Subcutaneous abdominal adipose tissue (tissue), 5 donors: Measurements from ENCODE around the gene FGF18.
"Not testable (repeated sequence)": the region's sequence is repeated elsewhere in the genome, so short reads cannot be mapped to it uniquely, and the experiment has no call there.

Source experiments
- H3K27ac ChIP-seq: one replicate; pipeline ENCODE4 v1.7.0; 2013; ENCODE audit warnings: low read depth, mild to moderate bottlenecking, inconsistent platforms, low read length, moderate library complexity
- H3K27me3 ChIP-seq, 5 donors: one replicate each; pipeline ENCODE4 v1.7.0; 2013; ENCODE audit warnings: low read length in 5 of 5, inconsistent platforms in 1 of 5; ENCODE audit not compliant: control insufficient read depth in 5 of 5, insufficient read depth in 4 of 5
- H3K36me3 ChIP-seq, 5 donors: one replicate each; pipeline ENCODE4 v1.7.0; 2013; ENCODE audit warnings: low read length in 5 of 5; ENCODE audit not compliant: control insufficient read depth in 5 of 5, insufficient read depth in 5 of 5
- H3K4me1 ChIP-seq, 5 donors: one replicate each; pipeline ENCODE4 v1.7.0; 2013; ENCODE audit warnings: low read length in 5 of 5, mild to moderate bottlenecking in 3 of 5, moderate library complexity in 1 of 5; ENCODE audit not compliant: control insufficient read depth in 5 of 5, insufficient read depth in 5 of 5
- H3K4me3 ChIP-seq, 5 donors: one replicate each; pipeline ENCODE4 v1.7.0; 2013; ENCODE audit warnings: low read length in 5 of 5, low read depth in 1 of 5
- H3K9ac ChIP-seq, 5 donors: one replicate each; pipeline ENCODE4 v1.7.0; 2013; ENCODE audit warnings: low read length in 5 of 5, mild to moderate bottlenecking in 4 of 5, moderate library complexity in 3 of 5
- H3K9me3 ChIP-seq, 5 donors: one replicate each; pipeline ENCODE4 v1.7.0; 2013; ENCODE audit warnings: low read length in 5 of 5; ENCODE audit not compliant: control insufficient read depth in 5 of 5
- donor health status: healthy.
- donor health status: healthy.
- donor health status: healthy.
- donor health status: healthy.
- donor health status: healthy.

Gene FGF18

DNA sequence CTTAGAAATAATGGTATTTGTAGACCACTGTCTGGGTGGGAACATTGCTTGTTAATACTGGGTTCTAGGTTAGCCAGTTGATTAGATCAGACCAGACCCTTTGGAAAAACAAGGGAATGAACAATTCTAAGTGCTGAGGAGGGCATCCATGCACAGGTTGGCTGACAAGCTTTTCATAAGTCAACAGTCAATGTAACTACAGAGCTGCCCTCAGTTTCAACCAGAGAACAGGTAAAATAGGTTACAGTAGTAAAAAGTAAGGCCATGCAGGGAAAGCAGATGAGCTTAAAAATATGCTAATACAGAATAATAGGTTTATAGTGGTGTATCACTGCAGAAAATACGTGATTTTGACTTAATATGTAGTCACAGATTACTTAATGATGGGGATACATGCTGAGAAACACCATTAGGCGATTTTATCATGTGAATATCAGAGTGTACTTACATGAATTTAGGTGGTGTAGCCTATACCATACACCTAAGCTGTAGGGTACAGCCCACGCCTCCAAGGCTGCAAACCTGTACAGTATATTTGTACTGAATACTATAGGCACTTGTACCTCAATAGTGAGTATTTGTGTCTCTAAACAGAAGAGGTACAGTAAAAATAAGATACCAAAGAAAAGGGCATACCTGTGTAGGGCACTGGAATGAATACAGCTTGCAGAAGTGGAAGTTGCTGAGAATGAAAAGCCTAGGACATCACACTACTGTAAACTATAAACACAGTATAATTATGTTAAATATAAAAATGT is 6.1 kb upstream of the FGF18 start:
- Histone ChIP-seq H3K27me3 (no peaks in the 10 kb centered on the region), H3K4me1 (peaks cover 0 to 5% (median under 1%) of the 10 kb centered on the region in 5 donors), H3K36me3 (peaks cover 28 to 44% (median 36%) of the 10 kb centered on the region in 5 donors), H3K9me3 (no peaks in the 10 kb centered on the region), H3K4me3 (no peak overlapping the region), H3K9ac (no peak overlapping the region), H3K27ac (no peak overlapping the region)

DNA sequence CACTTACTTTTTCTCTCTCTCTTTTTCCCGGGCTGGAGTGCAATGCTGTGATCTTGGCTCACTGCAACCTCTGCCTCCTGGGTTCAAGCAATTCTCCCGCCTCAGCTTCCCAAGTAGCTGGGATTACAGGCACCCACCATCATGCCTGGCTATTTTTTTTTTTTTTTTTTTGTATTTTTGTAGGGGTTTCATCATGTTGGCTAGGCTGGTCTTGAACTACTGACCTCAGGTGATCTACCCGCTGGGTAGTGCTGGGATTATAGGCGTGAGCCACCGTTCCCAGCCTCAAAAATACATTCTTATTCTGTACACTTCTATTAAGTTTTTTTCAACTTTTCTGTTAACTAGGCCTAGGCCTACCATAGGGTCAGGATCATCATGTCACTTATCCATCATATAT is 5.5 kb upstream of the FGF18 start:
- not testable (repeated sequence) for H3K9me3 ChIP-seq, H3K4me3 ChIP-seq, H3K27me3 ChIP-seq, H3K9ac ChIP-seq, H3K27ac ChIP-seq
- peaks cover 0 to 11% (median 7%) of the 10 kb centered on the region in 5 donors for H3K4me1 ChIP-seq
- peaks cover 24 to 38% (median 29%) of the 10 kb centered on the region in 5 donors for H3K36me3 ChIP-seq

DNA sequence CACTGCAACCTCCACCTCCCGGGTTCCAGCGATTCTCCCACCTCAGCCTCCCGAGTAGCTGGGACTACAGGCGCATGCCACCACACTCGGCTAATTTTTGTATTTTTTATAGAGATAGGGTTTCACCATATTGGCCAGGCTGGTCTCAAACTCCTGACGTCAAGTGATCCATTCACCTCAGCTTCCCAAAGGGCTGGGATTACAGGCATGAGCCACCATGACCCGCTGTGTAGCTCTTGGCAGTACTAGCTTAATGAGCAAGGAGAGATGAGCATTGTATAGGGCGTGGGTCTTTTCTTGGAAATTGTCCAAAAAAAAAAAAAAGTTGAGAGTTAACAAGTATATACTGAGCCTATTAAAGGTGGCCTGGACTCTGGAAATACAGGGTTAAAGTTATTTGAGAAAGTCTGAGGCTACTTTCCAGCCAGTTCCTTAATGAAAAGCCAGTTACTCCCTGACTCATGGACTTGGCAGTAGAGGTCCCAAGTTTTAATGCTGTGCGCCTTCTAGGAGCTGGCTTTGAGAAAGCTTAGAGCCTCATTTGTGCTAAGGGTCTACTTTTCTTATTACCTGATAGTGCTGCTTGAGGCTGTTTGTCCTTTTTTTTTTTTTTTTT is 4.2 kb upstream of the FGF18 start:
- no peaks in the 10 kb centered on the region for H3K27me3 ChIP-seq
- H3K36me3 ChIP-seq: peaks cover 20 to 27% (median 24%) of the 10 kb centered on the region in 5 donors
- H3K4me1 ChIP-seq: peaks cover 0 to 17% (median 13%) of the 10 kb centered on the region in 5 donors
- H3K9me3 ChIP-seq: no peaks in the 10 kb centered on the region
- no peak overlapping the region for H3K27ac ChIP-seq
- H3K9ac ChIP-seq: no peak overlapping the region
- H3K4me3 ChIP-seq: no peak overlapping the region

DNA sequence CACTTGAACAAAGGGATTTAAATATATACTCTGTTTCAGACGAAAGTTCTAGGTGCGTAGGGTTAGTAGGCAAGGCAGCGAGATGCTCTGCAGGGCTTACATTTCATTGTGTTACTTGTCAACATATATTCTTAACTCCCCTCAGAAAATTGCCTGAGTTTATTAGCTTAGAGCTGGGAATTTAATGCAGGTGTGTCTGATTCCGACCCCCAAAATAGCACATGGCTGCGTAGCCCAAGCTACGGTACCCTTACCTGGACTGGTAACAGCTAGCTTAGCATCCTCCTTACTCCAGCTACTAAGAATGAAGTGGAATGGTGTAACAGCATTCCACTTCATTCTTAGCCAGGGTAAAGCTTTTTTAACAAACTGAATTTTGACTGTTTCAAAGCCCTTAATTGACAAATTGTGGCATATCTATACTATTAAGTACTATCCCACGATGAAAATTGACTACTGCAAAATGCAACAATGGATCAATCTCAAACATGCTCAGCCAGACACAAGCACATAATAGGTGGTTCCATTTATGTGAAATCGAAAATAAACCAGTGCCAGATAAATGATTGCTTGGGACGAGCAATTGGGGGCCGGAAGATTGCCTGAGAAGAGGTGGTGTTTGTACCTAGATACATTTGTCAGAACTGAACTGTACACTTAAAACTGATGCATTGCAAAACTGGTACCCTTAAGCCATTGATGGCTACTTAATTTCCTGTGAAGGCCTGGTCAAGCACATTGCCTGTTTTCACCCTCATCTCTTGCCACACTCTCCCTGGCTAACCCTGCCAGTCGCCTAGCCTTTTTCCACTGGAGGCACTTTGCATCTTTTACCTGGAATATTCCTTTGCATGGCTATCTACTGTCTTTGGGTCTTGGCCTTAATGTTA is 3.0 kb upstream of the FGF18 start:
- H3K4me3 ChIP-seq: no peak overlapping the region
- no peak overlapping the region for H3K9ac ChIP-seq
- H3K27me3 ChIP-seq: peaks cover 0 to 3% (median 0%) of the 10 kb centered on the region in 5 donors
- no peaks in the 10 kb centered on the region for H3K9me3 ChIP-seq
- H3K27ac ChIP-seq: no peak overlapping the region
- peaks cover 13 to 20% (median 18%) of the 10 kb centered on the region in 5 donors for H3K36me3 ChIP-seq
- H3K4me1 ChIP-seq: peaks cover 2 to 29% (median 25%) of the 10 kb centered on the region in 5 donors

DNA sequence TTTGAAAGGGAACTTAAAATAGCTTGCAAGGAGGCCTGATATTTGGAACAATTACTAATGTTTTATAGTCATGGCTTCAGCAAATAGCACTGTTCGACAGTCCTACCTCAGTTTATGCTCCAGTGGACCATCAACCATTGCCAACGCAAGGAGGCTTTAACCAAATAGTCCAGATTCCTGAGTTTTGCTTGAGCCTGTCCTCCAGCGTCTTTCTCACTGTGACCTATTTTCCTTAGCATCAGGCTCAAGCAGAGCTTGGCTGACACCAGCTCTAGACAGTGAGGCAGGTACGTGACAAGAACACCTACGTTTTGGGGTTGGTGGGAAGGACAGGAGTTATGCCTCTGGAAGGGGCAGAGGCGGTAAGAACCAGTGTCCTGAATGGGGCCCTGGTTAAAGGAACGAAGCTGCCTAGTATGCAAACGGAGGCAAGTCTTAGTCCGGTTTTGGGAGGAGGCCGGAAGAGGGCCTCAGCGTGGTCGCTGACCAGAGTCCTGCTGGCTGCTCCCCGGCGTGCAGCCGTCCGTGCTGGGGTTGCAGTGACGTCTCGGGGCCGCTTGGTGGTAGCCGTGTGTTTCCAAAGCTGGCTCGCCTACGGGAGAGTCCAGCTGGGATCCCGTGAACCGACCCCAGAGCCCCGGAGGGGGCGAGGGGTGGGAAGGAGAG is 998 bp upstream of the FGF18 start:
- Histone ChIP-seq H3K4me3 (peak overlapping the region; percentile 29 to 64 (median 54)), H3K36me3 (peaks cover 1 to 5% (median 2%) of the 10 kb centered on the region in 5 donors), H3K9ac (no peak overlapping the region), H3K27ac (no peak overlapping the region), H3K27me3 (peaks cover 0 to 4% (median 0%) of the 10 kb centered on the region in 5 donors), H3K4me1 (peaks cover 2 to 30% (median 27%) of the 10 kb centered on the region in 5 donors), H3K9me3 (no peaks in the 10 kb centered on the region)

DNA sequence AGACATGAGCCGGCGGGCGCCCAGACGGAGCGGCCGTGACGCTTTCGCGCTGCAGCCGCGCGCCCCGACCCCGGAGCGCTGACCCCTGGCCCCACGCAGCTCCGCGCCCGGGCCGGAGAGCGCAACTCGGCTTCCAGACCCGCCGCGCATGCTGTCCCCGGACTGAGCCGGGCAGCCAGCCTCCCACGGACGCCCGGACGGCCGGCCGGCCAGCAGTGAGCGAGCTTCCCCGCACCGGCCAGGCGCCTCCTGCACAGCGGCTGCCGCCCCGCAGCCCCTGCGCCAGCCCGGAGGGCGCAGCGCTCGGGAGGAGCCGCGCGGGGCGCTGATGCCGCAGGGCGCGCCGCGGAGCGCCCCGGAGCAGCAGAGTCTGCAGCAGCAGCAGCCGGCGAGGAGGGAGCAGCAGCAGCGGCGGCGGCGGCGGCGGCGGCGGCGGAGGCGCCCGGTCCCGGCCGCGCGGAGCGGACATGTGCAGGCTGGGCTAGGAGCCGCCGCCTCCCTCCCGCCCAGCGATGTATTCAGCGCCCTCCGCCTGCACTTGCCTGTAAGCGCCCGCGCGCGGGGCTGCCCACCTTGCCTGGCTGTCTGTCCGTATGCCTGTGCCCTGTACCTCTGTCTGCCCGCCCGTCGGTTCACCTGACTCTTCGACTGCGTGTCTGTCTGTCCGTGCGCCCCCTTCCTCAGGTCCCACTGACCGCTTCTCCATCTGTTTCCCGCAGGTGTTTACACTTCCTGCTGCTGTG is 412 bp downstream of the FGF18 start:
- no peaks in the 10 kb centered on the region for H3K9me3 ChIP-seq
- peaks cover 2 to 30% (median 27%) of the 10 kb centered on the region in 5 donors for H3K4me1 ChIP-seq
- H3K9ac ChIP-seq: no peak overlapping the region
- peaks cover 0 to 4% (median 0%) of the 10 kb centered on the region in 5 donors for H3K27me3 ChIP-seq
- peak overlapping the region; percentile 45 to 64 (median 62) for H3K4me3 ChIP-seq
- H3K36me3 ChIP-seq: no peaks in the 10 kb centered on the region
- no peak overlapping the region for H3K27ac ChIP-seq

DNA sequence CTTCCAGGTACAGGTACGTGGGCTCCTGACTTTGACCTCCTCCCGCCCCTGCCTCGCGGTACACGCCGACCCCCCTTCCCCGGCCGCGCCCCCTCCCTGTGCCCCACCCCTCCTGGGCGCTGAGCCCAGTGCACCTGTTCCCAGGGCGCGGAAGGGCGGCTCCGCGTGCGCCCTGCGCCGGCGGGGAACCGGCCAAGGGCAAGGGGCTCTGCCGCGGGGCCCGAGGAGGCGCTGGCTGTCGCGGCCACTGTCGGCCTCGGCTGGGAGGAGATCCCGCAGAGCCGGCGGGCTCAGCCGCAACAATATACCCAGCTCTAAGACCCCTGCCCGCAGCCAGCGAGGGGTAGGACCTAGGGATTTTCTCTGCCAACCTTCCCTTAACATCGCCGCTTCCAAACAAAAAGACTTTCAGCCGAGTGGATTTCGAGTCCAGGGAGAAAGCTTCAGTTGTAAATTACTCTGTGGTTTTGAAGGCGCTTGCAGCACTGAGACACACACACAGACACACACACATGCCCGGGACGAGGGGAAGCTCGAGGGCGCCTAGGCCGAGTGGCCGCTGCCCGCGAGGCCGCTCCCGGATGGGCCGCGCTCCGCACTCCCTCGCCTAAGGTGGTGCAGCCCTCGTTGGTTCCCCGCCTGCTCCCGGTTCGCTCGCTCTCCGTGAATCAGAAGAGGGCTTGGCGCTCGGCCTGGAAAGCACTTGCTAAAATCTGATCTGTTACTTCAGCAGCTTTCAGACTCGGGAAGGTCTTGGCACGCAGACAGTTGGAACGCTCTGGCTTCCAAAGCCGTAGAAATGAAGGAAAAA is 1.2 kb downstream of the FGF18 start:
- H3K27ac ChIP-seq: no peak overlapping the region
- no peaks in the 10 kb centered on the region for H3K36me3 ChIP-seq
- no peaks in the 10 kb centered on the region for H3K9me3 ChIP-seq
- peak overlapping the region; percentile 45 to 64 (median 62) for H3K4me3 ChIP-seq
- H3K27me3 ChIP-seq: peaks cover 0 to 4% (median 0%) of the 10 kb centered on the region in 5 donors
- H3K9ac ChIP-seq: no peak overlapping the region
- peaks cover 2 to 30% (median 27%) of the 10 kb centered on the region in 5 donors for H3K4me1 ChIP-seq

DNA sequence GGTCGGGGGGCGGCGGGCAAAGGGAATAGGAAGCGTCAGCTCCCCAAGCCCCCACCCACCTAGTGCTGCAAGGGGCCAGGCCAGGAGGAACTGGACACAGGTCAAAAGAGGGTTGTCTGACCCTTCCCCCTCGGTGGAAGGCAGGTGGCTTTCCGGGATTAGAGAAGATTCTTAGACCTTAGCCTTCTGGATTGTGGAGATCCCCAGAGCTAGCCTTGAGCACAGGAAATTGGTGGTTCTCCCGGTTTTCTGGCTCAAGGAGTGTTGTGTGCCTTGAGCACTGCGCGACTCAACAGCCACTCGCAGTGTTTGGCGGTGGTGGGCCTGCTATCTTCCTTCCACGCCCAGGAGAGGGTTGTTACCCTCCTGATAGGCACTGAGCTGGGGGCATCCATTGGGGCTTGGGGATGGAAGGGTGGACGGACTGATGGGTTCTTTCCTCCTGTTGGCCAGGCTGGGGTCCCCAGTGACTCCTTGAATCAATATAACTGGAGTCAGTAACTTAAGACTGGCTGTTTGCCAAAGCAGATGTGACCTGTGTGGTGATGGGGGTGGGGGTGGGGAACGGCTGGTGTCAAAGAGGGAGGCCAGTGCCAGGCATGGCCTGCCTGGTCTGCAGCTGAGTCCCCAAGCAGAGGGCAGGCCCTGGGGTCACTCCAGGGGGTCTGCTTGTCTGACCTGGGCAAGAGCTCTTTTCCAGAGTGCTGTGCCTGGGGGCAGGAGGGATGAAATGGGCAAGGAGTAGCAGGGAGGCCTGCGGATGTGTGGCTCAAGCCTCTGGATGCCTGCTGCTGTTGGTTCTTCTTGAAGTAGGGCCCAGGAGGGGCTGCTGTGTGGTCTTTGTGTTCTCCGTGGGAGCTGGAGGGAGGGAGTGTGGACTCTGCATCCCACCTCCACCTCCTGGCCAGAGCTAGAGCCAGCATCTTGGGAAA is 2.1 kb downstream of the FGF18 start:
- H3K36me3 ChIP-seq: no peaks in the 10 kb centered on the region
- peaks cover 2 to 30% (median 27%) of the 10 kb centered on the region in 5 donors for H3K4me1 ChIP-seq
- H3K9ac ChIP-seq: no peak overlapping the region
- H3K4me3 ChIP-seq: peak overlapping the region in 1 of 5 donors; percentile 6
- no peaks in the 10 kb centered on the region for H3K9me3 ChIP-seq
- H3K27ac ChIP-seq: no peak overlapping the region
- H3K27me3 ChIP-seq: peaks cover 0 to 4% (median 0%) of the 10 kb centered on the region in 5 donors
